ENCODE data around the gene PPP1R9B.
A peak's percentile ranks its signal among the peaks of the same experiment; 100 is the strongest.

Gene PPP1R9B

GRCh38 chr17:50150354-50151040 is at the start of gene PPP1R9B:
Gene PPP1R9B (minus strand): TSS chr17:50150677. CDS start chr17:50150513, 164 bp downstream.
- no peak for DNase-seq

GRCh38 chr17:50199803-50200456 is 49.5 kb upstream of the PPP1R9B start:
- peak; percentile 65 for DNase-seq

GRCh38 chr17:50199211-50199802 is 48.8 kb upstream of the PPP1R9B start:
- no peak for DNase-seq

- DNase-seq = peak; percentile 37
Observed at GRCh38 chr17:50198026-50198669, 47.7 kb upstream of the PPP1R9B start.

GRCh38 chr17:50196826-50197225 is 46.3 kb upstream of the PPP1R9B start:
- no peak for DNase-seq

GRCh38 chr17:50196036-50196435 is 45.6 kb upstream of the PPP1R9B start:
- DNase-seq = no peak

GRCh38 chr17:50194934-50195865 is 44.7 kb upstream of the PPP1R9B start:
- no peak for DNase-seq

- DNase-seq = no peak
Observed at GRCh38 chr17:50194140-50194933, 43.9 kb upstream of the PPP1R9B start.

GRCh38 chr17:50192618-50193291 is 42.3 kb upstream of the PPP1R9B start:
- no peak for DNase-seq

- no peak for DNase-seq
Observed at GRCh38 chr17:50192144-50192617, 41.7 kb upstream of the PPP1R9B start.

GRCh38 chr17:50191359-50192143 is 41.1 kb upstream of the PPP1R9B start:
- no peak for DNase-seq

- DNase-seq = no peak
Observed at GRCh38 chr17:50190603-50191358, 40.3 kb upstream of the PPP1R9B start.

GRCh38 chr17:50190293-50190602 is 39.8 kb upstream of the PPP1R9B start:
- DNase-seq = no peak

- DNase-seq = no peak
Observed at GRCh38 chr17:50189550-50190292, 39.2 kb upstream of the PPP1R9B start.

- no peak for DNase-seq
Observed at GRCh38 chr17:50188921-50189549, 38.6 kb upstream of the PPP1R9B start.

- DNase-seq = no peak
Observed at GRCh38 chr17:50188531-50188920, 38.0 kb upstream of the PPP1R9B start.

- no peak for DNase-seq
Observed at GRCh38 chr17:50187751-50188530, 37.5 kb upstream of the PPP1R9B start.

GRCh38 chr17:50187394-50187725 is 36.9 kb upstream of the PPP1R9B start:
- DNase-seq = no peak

Data from stimulated activated naive CD4-positive, alpha-beta T cell treated with Interleukin-2 at 50 U/mL for 16 hours (primary cell).